HuH-7.5 (cell line): ENCODE measurements around the gene PLEKHG5.
A peak's percentile ranks its signal among the peaks of the same experiment; 100 is the strongest.

Experiments used
- DNase-seq: peaks from one replicate; pipeline ENCODE4 v3.0.0; 2011; ENCODE audit warnings: low spot score

Gene PLEKHG5

GRCh38 chr1:6491480-6491962, at the start of gene PLEKHG5:
PLEKHG5 (minus strand) TSS chr1:6491667; CDS start chr1:6477571, 14,096 bp downstream.
- DNase-seq = no peak

GRCh38 chr1:6538956-6539355, 47.5 kb upstream of the PLEKHG5 start:
- DNase-seq = no peak

GRCh38 chr1:6536291-6536690, 44.8 kb upstream of the PLEKHG5 start:
- no peak for DNase-seq

GRCh38 chr1:6535214-6535613, 43.7 kb upstream of the PLEKHG5 start:
- no peak for DNase-seq

- DNase-seq = no peak
Measured at GRCh38 chr1:6534248-6534822, 42.9 kb upstream of the PLEKHG5 start.

- no peak for DNase-seq
Measured at GRCh38 chr1:6531996-6532395, 40.5 kb upstream of the PLEKHG5 start.

GRCh38 chr1:6530504-6531160, 39.2 kb upstream of the PLEKHG5 start:
- no peak for DNase-seq

- DNase-seq = no peak
Measured at GRCh38 chr1:6528492-6528891, 37.0 kb upstream of the PLEKHG5 start.

- no peak for DNase-seq
Measured at GRCh38 chr1:6526316-6526715, 34.8 kb upstream of the PLEKHG5 start.

- peak; percentile 86 for DNase-seq
Measured at GRCh38 chr1:6523566-6523965, 32.1 kb upstream of the PLEKHG5 start.

- DNase-seq = no peak
Measured at GRCh38 chr1:6521536-6521935, 30.1 kb upstream of the PLEKHG5 start.

- DNase-seq = no peak
Measured at GRCh38 chr1:6519935-6520671, 28.6 kb upstream of the PLEKHG5 start.

GRCh38 chr1:6519491-6519934, 28.0 kb upstream of the PLEKHG5 start:
- no peak for DNase-seq

GRCh38 chr1:6517435-6517851, 26.0 kb upstream of the PLEKHG5 start:
- no peak for DNase-seq

- no peak for DNase-seq
Measured at GRCh38 chr1:6515771-6516170, 24.3 kb upstream of the PLEKHG5 start.

GRCh38 chr1:6513320-6513801, 21.9 kb upstream of the PLEKHG5 start:
- DNase-seq = no peak

- no peak for DNase-seq
Measured at GRCh38 chr1:6512908-6513280, 21.4 kb upstream of the PLEKHG5 start.

- no peak for DNase-seq
Measured at GRCh38 chr1:6512245-6512907, 20.9 kb upstream of the PLEKHG5 start.

- no peak for DNase-seq
Measured at GRCh38 chr1:6511561-6512244, 20.2 kb upstream of the PLEKHG5 start.

- DNase-seq = no peak
Measured at GRCh38 chr1:6511056-6511455, 19.6 kb upstream of the PLEKHG5 start.

GRCh38 chr1:6510493-6510892, 19.0 kb upstream of the PLEKHG5 start:
- no peak for DNase-seq

- no peak for DNase-seq
Measured at GRCh38 chr1:6509919-6510291, 18.4 kb upstream of the PLEKHG5 start.
